MM.1S (cell line): ENCODE measurements around the gene LRFN2.

Source experiments
- CTCF ChIP-seq: fragments of 300-600 bp; sonication (generic); IDR thresholded peaks from 2 replicates; pipeline ENCODE4 v1.5.1; 2016; ENCODE audit warnings: antibody characterized with exemption, low read length, mixed read lengths
- EZH2phosphoT487 ChIP-seq: fragments of 300-600 bp; sonication (generic); IDR thresholded peaks from 2 replicates; pipeline ENCODE4 v1.6.1; 2018; ENCODE audit warnings: antibody characterized with exemption, low read length

- TF ChIP-seq CTCF: no peak
- TF ChIP-seq EZH2phosphoT487: no peak
Measured at GRCh38 chr6:40627316-40627715, 40.2 kb upstream of the LRFN2 start.
